Esophagus muscularis mucosa (tissue), 4 donors: ENCODE data around the gene OR8I2.

ENCODE experiments used
- EP300 ChIP-seq: sonication (generic); formaldehyde crosslinking; IDR thresholded peaks from one replicate; pipeline ENCODE4 v1.6.1; 2017; ENCODE audit warnings: antibody characterized with exemption
- POLR2A ChIP-seq: fragments of 450-650 bp; IDR thresholded peaks from one replicate; pipeline ENCODE4 v1.6.1; 2017; ENCODE audit warnings: antibody characterized with exemption, moderate library complexity, mild to moderate bottlenecking, low read depth
- POLR2AphosphoS5 ChIP-seq, 2 donors: sonication (generic); formaldehyde crosslinking; IDR thresholded peaks; one replicate each; pipeline ENCODE4 v1.6.1; 2017; ENCODE audit warnings: antibody characterized with exemption in 2 of 2
- TF ChIP-seq, protein P1 (sequence below), 3 experiments: fragments of 200-600 bp in 2 of 3; fragments of 450-650 bp in 1 of 3; sonication (generic) in 2 of 3; IDR thresholded peaks; one replicate each; pipeline ENCODE4 v1.5.1; 2017 to 2019; ENCODE audit warnings: antibody characterized with exemption in 3 of 3, mild to moderate bottlenecking in 2 of 3, moderate library complexity in 1 of 3

DNA sequence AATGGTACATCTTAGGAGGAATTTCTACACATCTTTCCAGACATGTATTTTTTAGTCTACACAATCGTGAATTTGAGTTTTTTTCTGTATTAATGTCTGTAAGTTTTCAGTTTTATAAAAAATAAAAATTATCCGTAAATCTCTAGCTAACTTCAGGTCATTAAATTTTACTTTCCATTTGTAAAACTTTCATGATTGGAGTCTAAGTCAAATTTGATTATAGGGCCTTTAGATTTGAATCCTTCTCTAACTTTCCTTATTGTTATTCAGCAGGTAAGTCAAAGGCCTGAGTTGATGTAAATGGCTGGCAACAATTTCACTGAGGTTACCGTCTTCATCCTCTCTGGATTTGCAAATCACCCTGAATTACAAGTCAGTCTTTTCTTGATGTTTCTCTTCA, at the start of gene OR8I2:
- TF ChIP-seq, protein P1, sequence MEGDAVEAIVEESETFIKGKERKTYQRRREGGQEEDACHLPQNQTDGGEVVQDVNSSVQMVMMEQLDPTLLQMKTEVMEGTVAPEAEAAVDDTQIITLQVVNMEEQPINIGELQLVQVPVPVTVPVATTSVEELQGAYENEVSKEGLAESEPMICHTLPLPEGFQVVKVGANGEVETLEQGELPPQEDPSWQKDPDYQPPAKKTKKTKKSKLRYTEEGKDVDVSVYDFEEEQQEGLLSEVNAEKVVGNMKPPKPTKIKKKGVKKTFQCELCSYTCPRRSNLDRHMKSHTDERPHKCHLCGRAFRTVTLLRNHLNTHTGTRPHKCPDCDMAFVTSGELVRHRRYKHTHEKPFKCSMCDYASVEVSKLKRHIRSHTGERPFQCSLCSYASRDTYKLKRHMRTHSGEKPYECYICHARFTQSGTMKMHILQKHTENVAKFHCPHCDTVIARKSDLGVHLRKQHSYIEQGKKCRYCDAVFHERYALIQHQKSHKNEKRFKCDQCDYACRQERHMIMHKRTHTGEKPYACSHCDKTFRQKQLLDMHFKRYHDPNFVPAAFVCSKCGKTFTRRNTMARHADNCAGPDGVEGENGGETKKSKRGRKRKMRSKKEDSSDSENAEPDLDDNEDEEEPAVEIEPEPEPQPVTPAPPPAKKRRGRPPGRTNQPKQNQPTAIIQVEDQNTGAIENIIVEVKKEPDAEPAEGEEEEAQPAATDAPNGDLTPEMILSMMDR (IDR thresholded peaks at IDR 0.05): no peak
- no peak for TF ChIP-seq POLR2AphosphoS5 (IDR thresholded peaks at IDR 0.05)
- no peak for TF ChIP-seq EP300
- TF ChIP-seq POLR2A: no peak
